GM21423 (cell line): Measurements from ENCODE around the gene AP5Z1.
A peak's percentile ranks its signal among the peaks of the same experiment; 100 is the strongest.

Source experiments
- ATAC-seq: cut with Tn5 transposase; IDR thresholded peaks from one replicate; pipeline ENCODE4 v1.9.1; 2021; ENCODE audit warnings: mild to moderate bottlenecking, moderate library complexity; ENCODE audit not compliant: unreplicated experiment

Gene AP5Z1

DNA sequence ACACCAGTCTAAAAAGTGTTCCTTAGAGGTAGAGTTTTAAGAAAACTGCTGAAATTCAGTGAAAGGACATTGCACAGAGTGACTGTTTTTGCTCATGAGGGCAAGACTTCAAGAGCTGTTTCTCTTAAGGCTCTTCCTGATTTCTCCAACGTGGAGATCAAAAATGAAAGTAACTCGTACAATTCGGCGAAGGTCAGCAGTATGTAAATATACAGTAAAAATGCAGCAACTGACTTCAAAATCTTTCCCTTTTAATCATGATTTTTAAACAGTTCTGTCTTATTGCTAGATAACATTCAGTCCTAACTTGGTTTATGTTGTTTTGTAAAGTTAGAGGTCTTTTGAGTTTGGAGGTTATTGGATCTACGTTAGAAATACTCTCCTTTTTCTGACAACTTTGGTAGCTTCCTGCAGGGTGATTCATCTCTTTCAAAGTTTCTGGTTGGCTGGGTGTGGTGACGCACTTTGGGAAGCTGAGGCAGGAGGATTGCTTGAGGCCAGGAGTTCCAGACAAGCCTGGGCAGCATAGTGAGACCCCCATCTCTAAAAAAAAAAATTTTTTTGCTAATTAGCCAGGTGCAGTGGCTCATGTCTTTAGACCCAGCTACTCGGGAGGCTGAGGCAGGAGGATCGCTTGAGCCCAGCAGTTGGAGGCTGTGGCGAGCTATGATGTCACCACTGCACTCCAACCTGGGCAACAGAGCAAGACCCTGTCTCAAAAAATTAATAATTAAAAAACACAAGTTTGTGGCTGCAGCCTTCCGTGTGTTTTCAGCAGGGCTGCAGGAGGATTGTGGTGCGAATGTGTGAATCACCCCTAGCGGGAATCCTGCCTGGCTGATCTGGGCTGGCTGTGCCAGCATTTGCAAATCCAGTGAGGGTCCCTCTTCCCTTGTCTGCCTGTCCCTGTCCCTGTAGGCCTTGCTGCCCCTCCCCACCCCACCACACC, 29.2 kb upstream of the AP5Z1 start:
- ATAC-seq: no peak

DNA sequence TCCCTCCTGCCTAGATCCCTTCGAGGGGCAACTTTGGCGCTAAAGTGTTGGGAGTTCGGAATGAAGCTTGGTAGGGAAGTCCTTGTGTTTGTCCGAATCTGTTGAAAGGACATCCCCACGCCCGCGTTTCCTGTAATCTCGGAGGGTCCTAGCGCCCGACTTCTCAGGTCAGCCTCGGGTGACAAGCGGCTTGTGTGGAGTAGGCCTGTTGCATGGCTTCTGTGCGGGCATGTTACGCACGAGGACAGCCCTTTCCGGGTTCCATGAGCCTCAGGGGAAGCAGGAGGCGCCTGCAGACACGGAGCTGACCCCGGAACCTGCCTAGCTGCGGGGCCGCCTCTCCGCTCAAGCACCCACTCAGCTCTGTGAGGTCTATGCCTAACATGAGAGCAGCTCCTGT, 28.4 kb upstream of the AP5Z1 start:
- no peak for ATAC-seq

DNA sequence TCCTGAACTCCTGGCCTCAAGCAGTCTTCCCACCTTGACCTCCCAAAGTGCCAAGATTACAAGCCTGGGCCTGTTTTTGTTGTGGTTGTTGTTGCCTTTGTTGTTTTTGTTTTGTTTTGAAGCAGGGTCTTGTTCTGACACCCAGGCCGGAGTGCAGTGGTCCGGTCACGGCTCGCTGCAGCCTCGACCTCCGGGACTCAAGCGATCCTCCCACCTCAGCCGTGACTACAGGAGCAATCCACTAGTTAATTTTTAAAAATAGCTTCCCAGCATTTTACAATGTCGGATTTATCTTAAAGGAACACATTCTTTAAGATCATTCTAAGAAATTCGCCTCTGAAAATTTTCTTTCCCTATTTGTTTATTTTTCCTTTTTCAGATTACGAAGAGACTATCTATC, 27.7 kb upstream of the AP5Z1 start:
- no peak for ATAC-seq

DNA sequence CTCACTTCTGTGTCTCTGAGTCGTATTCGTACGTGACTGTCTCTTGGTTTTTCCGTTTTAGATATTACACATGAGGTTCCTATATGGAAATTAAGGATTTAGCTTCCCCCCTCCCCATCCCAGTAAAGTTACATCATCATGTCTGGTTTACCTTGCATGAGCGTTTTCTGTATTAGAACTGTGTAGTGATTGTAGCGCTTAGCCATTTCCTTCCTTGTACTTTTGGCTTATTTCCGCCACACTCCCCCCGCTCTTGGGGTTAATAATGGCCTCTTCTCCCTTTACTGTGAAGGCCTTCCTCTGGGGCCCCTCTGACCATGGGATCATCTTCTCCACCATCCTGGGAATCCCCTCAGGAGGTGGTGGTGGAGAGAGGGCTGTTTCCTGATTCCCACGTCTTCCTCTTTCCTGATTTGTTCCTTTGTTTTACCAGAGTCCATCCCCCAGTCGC, 27.2 kb upstream of the AP5Z1 start:
- no peak for ATAC-seq

DNA sequence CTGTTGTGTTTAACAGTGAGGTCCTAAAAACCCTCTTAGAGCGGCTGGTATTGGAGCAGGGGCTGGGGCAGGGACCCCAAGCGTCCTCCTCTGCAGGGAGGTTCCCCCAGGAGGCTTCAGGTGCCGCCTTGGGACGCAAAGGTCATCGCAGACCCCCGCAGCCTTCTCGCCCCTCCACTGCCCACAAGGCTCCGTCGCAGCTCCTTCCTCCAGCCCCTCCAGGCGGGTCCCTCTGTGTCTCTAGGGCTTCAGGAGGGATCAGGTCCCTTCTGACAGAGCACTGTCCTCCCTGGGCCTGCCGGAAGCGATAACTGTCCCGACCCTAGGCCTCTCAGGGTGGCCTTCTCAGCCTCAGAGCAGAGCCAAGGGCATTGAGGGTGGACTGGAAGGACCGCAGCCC, 26.1 kb upstream of the AP5Z1 start:
- no peak for ATAC-seq

DNA sequence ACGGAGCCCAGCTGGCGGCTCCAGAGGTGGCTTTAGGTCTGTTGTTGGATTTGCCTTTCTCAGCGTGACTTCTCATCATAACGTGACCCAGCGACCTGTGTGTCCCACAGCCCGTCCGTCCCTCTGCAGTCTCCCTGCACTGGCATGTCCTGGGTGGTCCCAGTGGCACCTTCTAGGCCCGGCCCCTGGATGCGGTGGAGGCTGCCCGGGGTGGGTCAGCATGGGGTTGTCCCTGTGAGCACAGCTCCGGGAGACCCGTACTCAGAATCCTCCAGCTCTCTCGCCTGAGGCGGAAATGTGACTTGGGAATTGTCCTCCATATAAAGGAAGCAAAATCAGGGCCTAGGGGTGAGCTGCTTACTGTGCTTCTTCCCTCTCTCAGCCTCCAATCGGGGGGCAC, 25.6 kb upstream of the AP5Z1 start:
- no peak for ATAC-seq

DNA sequence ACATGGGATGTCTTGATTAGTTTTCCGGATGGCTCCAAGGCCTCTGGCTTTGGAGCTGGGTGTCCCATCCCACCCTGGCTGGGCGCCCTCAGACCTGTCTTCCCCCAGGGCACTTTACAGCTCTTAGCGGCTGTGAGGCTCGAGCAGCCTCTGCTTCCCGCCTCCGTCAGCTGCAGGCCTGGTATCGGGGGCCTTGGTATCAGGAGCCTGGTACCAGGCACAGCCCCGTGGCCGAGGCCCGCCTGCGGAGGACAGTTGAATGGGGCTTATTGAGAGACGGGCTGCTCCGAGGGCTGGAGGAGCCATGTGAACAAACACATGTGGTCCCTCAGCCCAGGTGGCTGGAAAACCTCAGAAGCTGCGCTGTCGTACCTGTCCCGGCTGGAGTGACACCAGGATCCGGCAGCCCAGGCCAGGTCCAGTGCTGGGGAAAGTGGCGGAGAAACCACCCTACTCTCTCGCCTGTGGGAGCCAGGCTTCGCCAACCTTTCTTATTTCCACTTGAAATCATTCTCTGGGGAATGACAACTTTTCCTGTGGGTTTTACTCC, 23.9 kb upstream of the AP5Z1 start:
- no peak for ATAC-seq

DNA sequence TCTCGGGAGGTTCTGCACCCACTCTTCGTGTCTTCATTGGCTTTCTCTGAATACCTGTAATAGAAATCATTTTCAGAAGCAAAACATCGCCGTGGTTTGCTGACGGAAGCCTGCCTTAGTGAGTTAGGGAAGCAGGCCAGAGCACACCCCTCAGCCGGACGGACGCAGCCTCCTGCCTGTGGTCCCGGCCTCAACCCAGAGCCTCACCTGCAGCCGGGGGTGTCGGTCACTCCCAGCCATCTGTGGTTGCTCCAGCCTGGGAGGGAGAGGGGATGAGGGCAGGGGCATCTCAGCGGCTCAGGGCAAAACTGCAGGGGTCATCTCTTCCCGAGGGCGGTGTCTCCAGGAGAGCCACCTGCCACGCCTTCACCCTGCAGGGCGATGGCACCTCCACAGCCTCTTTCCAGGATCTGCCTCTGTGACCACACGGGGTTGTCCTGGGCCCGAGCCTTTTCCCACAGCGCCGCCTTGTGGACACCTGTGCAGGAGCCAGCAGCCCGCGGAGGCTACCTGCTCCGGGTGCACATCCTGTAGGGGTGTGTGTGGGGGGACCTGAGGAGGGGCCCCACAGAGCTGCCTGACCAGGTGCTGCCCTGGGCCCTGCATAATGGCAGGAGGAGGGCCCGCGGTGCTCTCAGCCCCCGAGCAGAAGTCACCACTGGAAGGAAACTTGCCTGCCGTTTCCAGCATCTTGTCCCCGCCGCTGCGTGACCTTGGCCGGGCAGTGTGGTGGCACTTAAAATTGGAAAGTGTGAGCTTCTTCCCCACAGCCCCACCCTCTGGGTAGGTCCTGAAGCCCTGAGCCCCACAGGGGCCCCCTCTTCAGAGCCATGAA, 21.6 kb upstream of the AP5Z1 start:
- peak; percentile 80 for ATAC-seq

DNA sequence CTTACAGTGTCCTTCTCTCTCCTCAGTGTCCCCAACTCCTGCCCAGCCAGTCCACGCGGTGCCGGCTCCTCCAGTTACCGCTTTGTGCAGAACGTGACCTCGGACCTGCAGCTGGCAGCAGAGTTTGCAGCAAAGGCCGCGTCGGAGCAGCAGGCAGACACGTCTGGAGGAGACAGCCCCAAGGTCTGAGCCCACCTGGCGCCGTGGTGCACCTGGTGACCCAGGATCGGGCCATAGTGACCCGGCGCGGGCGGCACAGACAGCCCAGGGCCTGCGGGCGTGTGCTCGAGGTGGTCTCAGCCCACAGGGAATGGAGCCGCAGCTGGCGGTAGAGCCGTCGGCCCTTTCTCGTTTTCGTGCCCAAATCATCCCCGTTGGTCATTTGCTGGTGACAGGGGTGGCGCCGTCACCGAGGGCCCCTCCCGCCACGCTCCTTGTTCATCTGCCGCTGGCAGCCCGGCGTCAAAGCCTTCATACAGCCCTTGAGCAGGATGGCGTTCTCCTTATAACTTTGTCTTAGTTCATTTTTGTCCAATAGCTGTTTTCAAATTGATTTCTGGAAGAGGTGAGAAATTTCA, 20.9 kb upstream of the AP5Z1 start:
- no peak for ATAC-seq

DNA sequence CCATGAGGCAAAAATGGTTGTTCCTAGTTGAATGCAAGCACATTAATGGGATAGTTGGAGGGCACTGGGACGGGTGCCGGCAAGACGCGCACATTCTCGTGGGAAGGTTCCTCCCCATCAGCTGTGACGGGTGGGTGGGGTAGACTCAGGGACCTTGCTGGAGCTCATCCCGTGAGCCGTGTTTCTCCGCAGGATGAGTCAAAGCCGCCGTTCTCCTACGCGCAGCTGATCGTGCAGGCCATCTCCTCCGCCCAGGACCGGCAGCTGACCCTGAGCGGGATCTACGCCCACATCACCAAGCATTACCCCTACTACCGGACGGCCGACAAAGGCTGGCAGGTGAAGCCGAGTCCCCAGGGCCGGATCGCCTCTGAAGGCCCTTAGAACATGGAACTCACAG, 20.4 kb upstream of the AP5Z1 start:
- no peak for ATAC-seq

DNA sequence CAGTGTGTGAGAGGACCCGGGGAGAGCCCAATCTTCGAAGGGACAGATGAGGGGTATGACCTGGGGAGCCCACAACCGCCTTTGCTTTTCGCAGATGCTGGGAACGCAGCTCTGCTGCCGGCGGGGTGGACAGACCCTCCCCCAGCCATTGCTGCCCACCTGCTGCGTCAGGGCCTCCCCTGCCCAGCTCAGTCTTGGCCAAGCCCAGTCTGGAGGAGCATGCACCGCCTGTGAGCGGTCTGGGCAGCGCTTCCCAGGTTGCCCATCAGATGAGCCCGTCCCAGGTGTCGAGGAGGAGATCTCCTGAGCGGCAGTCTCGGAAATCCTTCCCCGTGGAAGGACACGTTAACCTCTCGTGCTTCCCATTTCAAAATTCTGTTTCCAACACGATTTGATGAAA, 17.3 kb upstream of the AP5Z1 start:
- ATAC-seq: no peak

DNA sequence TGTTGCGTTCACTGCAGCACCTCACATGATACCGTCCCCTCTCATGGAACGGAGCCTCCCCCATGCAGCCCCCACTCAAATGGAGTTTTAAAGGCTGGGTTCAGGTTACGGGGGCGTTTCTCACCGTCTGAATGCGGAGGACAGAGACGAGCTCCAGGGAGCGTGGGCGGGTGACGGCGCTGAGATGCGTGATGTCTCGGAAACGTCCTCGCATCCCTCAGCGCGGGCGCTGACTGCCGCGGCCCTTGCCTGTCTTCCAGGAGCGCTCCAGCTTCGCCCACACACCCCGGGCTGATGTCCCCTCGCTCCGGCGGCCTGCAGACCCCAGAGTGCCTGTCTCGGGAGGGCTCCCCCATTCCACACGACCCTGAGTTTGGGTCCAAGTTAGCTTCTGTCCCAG, 16.6 kb upstream of the AP5Z1 start:
- ATAC-seq: no peak

DNA sequence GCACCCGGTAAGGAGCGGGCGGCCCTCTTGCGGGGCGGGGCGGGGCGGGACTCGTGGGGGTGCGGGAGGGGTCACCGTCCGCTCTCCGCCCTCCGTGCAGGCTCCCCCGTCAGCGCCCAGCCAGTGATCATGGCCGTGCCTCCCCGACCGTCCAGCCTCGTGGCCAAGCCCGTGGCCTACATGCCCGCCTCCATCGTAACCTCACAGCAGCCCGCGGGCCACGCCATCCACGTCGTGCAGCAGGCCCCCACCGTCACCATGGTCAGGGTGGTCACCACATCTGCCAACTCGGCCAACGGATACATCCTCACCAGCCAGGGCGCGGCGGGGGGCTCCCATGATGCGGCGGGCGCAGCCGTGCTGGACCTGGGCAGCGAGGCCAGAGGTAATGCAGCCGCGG, 16.2 kb upstream of the AP5Z1 start:
- ATAC-seq: no peak

DNA sequence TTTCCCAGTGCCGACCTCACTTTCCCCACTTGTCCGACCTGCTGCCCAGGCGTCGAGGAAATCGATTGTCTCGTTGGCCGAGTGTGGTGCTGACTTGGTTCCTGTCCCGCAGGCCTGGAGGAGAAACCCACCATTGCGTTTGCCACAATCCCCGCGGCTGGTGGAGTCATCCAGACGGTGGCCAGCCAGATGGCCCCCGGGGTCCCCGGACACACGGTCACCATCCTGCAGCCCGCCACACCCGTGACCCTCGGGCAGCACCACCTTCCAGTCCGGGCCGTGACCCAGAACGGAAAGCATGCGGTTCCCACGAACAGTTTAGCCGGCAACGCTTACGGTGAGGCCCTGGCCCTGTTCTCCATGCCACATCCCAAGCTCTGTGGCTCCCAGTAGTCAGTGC, 14.5 kb upstream of the AP5Z1 start:
- ATAC-seq: no peak

DNA sequence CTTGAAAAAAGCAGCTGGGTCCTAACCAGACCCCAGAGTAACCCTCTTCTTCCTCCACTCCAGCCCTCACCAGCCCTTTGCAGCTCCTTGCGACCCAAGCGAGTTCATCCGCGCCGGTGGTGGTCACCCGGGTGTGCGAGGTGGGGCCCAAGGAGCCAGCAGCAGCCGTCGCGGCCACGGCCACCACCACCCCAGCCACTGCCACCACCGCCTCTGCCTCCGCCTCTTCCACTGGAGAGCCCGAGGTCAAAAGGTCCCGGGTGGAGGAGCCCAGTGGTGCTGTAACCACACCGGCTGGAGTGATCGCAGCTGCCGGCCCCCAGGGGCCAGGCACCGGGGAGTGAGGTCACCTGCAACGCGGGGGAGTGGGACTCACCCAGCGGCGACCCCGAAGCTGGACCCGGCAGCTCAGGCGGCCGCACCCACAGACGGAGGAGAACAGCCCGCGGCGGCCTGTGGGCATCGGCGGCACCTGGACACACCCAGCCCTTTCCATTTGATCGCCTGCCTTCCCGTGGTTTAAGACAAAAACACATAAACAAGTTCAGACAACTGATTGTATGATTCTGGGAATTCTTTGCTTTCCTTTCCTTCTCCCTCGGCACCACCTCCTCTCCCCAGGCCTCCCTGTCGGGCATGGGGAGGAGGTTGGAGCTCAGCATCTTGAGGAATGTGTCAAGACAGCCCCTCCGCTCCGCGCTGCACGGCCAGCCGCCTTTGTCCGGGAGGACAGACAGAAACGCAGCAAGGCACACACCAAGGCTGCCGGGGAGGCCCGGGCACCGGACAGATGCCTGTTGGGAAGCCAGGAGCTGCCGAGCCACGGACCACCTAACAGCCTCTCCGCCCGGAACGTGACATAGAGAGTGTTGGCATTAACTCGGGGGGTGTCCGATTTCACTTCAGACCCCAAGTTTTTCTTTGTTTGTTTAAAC, 13.0 kb upstream of the AP5Z1 start:
- ATAC-seq: no peak

DNA sequence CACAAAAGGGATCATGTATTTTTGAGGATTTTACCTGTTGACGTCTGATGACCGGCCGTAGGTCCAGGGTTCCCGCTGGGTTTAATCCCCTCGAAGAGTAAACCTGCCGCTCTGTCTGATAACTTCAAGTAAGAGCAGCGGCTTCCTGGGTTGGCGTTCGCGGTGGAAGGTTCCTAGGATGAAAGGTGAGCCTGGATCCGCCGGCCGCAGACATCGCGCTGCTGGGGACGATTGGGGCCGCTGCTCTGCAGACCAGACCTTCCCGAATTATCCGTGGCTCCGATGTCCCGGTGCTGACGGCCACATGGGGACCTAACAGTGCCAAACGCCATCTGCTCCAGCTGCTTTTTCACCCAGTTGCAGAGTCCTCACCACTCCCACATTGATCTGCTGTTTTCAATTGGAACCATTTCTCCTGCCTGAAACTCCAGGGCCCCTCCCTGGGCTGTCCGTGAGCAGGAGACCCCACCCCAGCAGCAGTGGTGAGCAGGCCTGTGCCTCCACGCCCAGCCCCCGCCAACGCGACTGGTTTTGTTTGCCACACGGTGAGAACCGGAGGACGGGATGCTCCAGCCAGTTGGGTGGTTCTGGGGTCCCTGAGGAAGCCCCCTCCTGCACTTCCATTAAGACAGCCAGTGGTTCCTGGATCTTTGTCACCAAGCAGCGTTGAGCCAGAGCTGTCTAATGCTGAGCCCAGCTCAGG, 12.2 kb upstream of the AP5Z1 start:
- ATAC-seq: no peak

DNA sequence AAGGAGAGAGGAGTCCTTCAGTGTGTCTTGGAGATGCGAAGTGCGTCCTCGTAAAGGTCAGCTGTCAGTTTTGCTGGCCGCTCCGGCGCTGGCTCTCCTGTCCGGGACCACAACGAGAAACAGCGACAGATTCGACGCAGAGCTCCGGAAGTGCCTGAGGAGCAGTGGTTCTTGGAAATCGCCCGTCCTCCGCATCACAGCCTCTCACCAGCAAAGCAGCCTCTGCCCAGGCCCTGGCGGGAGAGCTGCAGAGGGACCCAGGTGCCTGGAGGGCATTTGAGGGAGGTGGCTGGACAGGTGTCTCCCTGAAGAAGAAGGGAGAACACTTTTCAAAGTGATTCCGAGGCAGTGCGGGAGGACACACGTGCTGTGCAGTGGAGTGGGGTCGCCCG, 11.6 kb upstream of the AP5Z1 start:
- ATAC-seq: no peak

DNA sequence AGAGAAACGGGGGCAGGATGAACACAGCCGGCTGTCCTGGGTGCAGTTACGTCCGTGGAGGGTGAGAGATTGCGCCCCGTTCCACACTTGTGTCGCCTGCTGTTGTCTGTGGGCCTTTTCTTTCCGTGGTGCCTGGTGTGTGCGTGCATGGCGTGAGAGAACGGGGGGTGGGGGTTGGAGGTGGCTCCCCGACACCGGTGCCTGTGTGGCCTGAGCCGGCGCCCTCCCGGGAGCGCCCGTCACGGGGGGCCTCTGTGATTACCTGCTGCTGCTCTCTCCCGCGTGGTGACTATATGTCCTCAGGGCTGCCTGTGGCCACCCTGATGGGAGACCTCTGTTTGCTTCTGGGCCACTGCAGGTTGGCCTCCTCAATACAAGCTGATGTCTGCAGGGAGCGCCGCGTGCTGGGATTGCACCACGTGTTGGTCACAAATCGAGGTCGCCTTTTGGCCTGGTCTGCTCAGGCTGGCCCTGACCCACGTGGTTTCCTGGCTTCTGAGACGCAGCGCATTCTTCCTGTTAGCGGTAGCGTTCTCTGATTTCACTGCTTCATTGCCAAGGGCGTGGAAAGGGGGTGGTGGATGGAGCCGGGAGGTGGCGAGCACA, 10.9 kb upstream of the AP5Z1 start:
- ATAC-seq: no peak

DNA sequence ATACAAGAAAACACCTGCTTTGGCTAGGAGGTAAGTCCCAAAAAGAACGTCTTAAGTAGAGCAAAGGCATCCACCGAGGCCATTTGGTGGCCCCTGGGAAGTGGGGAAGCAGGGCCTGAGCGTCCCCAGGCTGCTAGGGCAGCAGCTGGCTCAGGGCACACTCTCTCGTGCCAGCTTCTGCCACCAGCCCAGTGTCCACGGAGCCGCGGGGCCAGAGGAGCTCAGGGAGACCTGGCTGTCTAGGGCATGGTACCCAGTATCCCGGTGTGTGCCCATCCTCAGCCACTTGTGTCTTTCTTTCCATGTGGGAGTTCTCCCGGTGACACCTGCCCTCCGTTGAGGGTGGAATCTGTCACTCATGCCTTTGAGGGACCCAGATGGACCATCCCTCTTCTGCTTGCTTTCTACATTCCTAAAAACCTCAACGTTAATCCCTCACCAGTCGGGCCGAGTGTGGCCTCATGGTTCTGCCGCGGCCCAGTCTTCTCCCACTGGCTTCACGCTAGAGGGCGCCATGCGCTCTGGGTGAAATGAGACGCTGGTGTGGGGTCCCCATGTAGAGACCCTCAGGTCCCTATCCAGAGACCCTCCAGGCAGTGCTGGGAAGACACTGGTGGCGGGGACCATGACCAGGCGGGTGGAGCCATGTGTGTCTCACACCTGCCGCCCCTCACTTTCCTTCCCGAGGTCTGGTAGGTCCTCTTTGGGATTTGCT, 9.5 kb upstream of the AP5Z1 start:
- no peak for ATAC-seq
